ENCODE measurements around the gene ID2. TPM values are rescaled to one million over a fixed set of nuclear protein-coding genes. Genes with fewer than 3 reads are reported as not detected.

Gene ID2
- total RNA-seq, 4 donors from 2014 or later = 165 to 949 (median 312) TPM

- TF ChIP-seq CTCF (IDR thresholded peaks at IDR 0.05) = no peak
- DNase-seq (ENCODE audit: low spot score) (no peak), ATAC-seq (ENCODE audit: low FRiP score) (no peak)
Observed at GRCh38 chr2:8661235-8661634, 20.6 kb upstream of the ID2 start.

- no peak for DNase-seq (ENCODE audit: low spot score)
- ATAC-seq (ENCODE audit: low FRiP score) = no peak
- no peak for TF ChIP-seq CTCF (IDR thresholded peaks at IDR 0.05)
Observed at GRCh38 chr2:8661736-8662135, 20.1 kb upstream of the ID2 start.

- peak; percentile 71 for ATAC-seq (ENCODE audit: low FRiP score)
- DNase-seq (ENCODE audit: low spot score) = no peak
Observed at GRCh38 chr2:8662239-8662879, 19.5 kb upstream of the ID2 start.

GRCh38 chr2:8663997-8664396 lies 17.9 kb upstream of the ID2 start:
- no peak for TF ChIP-seq CTCF (IDR thresholded peaks at IDR 0.05)
- DNase-seq (ENCODE audit: low spot score) (no peak), ATAC-seq (ENCODE audit: low FRiP score) (no peak)

More at GRCh38 chr2:8662239-8662879, 19.5 kb upstream of the ID2 start:
- TF ChIP-seq CTCF (IDR thresholded peaks at IDR 0.05) = no peak

- no peak for DNase-seq (ENCODE audit: low spot score)
- no peak for ATAC-seq (ENCODE audit: low FRiP score)
- TF ChIP-seq CTCF (IDR thresholded peaks at IDR 0.05) = no peak
Observed at GRCh38 chr2:8666581-8666980, 15.3 kb upstream of the ID2 start.

GRCh38 chr2:8667896-8668512 lies 13.9 kb upstream of the ID2 start:
- ATAC-seq (ENCODE audit: low FRiP score) (no peak), DNase-seq (ENCODE audit: low spot score) (no peak)
- TF ChIP-seq CTCF (IDR thresholded peaks at IDR 0.05) = no peak

Data from omental fat pad (tissue), 4 donors.